ENCODE data around the gene HSPA4. TPM values are rescaled to one million over a fixed set of nuclear protein-coding genes. Genes with fewer than 3 reads are reported as not detected.
"Not testable (repeated sequence)": the region's sequence is repeated elsewhere in the genome, so short reads cannot be mapped to it uniquely, and the experiment has no call there.

The HSPA4 gene
- total RNA-seq, 2 experiments from 2014 or later: 89.5 to 95.4 TPM

DNA sequence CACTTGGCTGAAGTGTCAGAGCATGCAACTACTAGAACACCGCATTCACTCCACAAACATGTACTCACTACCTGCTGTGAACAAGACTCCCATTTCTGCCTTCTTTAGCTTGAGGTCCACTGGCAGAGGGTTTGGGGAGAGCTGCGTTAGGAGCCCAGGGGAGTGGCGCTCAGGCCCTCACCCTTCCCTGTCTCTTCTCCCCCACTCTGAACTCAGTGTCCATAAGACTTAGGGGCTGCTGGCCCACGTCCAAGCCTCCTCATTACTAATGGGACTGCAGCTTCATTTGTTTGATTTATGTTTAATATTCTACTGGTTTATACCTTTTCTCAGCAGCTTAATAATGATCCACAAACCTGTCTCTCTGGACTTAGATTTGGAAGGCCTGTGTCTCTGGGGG, 70.9 kb downstream of the HSPA4 start:
- Mint-ChIP-seq H3K27ac (no peak overlapping the region), H3K4me3 (no peak overlapping the region), H3K4me1 (no peaks in the 10 kb centered on the region), H3K27me3 (peaks cover 2% of the 10 kb centered on the region), H3K36me3 (ENCODE audit: low read depth) (no peaks in the 10 kb centered on the region), H3K9me3 (no peaks in the 10 kb centered on the region)
- ChIA-PET POLR2A (no interaction called here), CTCF (interaction anchor here (1.2 kb wide), 1 partner anchor 8 kb away, joined by 4 read pairs; no protein-coding TSS in a partner anchor)
- DNase-seq: no peak

DNA sequence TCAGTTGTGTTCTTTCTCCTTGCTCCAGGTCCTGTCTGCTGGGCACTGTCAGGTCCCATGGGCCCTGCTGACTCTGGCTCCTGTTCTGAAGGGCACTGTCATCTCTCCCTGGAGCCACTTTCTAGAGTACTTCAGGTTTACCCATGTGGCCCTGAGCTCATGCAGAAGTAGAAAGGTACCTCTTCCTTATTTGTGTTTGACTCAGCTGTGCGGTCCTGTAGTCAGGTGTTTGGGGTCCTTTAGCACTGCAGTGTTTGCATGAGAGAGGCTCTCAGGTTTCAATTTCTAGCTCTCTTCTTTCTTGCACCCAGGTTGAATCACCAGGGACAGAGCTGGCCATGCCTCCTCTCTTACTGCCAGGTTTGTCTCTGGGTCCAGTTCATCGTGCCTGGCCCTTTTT, 71.5 kb downstream of the HSPA4 start:
- POLR2A ChIA-PET: no interaction called here
- Mint-ChIP-seq H3K9me3 (no peaks in the 10 kb centered on the region), H3K27me3 (peaks cover 3% of the 10 kb centered on the region), H3K36me3 (ENCODE audit: low read depth) (no peaks in the 10 kb centered on the region), H3K27ac (no peak overlapping the region), H3K4me1 (no peaks in the 10 kb centered on the region), H3K4me3 (no peak overlapping the region)
- no peak for DNase-seq
- CTCF ChIA-PET: interaction anchor here (1.2 kb wide), 1 partner anchor 9 kb away, joined by 4 read pairs; no protein-coding TSS in a partner anchor

DNA sequence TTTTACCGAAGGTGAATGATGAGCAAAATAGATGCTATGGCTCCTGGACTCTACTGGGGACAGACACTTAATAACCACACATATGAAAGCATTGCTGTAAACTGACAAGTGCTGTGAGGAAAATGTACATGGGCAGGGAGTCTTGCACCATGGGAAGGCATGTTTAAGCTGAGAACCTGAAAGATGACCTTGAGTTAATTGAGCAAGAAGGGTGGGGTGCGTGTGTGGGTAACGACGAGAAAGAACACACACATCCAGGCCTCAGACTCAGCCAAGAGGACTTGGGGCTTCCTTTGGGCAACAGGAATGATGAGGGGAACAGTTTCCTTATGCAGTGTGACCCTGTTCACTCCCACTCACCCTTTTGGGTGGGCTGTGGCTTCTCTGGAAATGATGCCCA, 73.1 kb downstream of the HSPA4 start:
- CTCF ChIA-PET: no interaction called here

DNA sequence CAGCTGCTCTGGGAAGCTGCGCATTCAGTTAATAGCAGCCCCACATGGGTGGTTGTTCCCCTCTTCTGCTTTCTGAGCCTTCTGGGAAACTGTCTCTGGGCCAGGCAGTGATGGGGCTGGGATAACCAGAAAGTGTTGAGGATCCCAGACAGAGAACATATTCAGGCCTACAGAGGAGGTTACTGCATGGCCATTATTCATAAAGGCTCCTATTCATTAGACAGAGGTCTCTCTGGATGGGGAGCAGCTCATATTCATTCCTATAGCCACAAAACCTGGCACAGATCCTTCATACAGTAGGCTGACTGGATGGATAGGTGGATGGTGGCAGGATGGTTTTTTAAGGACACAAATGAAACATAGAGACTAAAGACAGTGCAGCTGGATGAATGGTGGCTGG, 76.3 kb downstream of the HSPA4 start:
- no peak for DNase-seq
- Mint-ChIP-seq H3K4me3 (no peak overlapping the region), H3K27me3 (peaks cover 5% of the 10 kb centered on the region), H3K36me3 (ENCODE audit: low read depth) (no peaks in the 10 kb centered on the region), H3K4me1 (no peaks in the 10 kb centered on the region), H3K9me3 (no peaks in the 10 kb centered on the region), H3K27ac (no peak overlapping the region)
- CTCF ChIA-PET: interaction anchor here (0.6 to 1.3 kb wide), 2 partner anchors 10 to 580 kb away, joined by 4 to 5 read pairs; no protein-coding TSS in a partner anchor
- POLR2A ChIA-PET: no interaction called here

More for the DNA sequence above, 73.1 kb downstream of the HSPA4 start:
- Mint-ChIP-seq H3K27ac (no peak overlapping the region), H3K9me3 (no peaks in the 10 kb centered on the region), H3K4me3 (no peak overlapping the region), H3K27me3 (peaks cover 5% of the 10 kb centered on the region), H3K36me3 (ENCODE audit: low read depth) (no peaks in the 10 kb centered on the region), H3K4me1 (no peaks in the 10 kb centered on the region)
- DNase-seq: no peak
- POLR2A ChIA-PET: no interaction called here

DNA sequence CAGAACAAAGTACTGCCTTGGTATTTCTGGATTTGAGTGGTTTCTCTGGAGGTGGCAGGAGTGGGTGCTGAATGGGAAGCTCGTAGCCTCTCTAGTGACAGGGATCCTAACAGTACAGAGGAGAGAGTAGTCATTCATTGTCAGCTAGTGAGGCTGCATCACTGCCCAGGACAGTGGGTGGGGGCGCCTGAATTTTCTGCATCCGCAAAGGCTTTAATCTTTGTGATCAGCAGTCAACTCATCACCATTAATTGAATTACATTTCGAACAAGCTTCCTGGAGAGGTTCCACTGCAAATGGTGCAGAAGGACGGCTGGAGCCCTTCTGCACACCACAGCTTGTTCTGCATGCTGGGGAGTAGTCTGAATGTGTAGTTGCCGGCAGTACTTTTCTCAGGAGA, 77.5 kb downstream of the HSPA4 start:
- POLR2A ChIA-PET: no interaction called here
- no peak overlapping the region for H3K27ac Mint-ChIP-seq
- CTCF ChIA-PET: interaction anchor here (0.7 to 1.3 kb wide), 5 partner anchors 12 to 960 kb away, joined by 3 to 4 read pairs (median 3); no protein-coding TSS in a partner anchor
- H3K9me3 Mint-ChIP-seq: no peaks in the 10 kb centered on the region
- no peak overlapping the region for H3K4me3 Mint-ChIP-seq
- H3K27me3 Mint-ChIP-seq: peaks cover 5% of the 10 kb centered on the region
- no peaks in the 10 kb centered on the region for H3K4me1 Mint-ChIP-seq
- no peaks in the 10 kb centered on the region for H3K36me3 Mint-ChIP-seq (ENCODE audit: low read depth)
- DNase-seq: no peak

DNA sequence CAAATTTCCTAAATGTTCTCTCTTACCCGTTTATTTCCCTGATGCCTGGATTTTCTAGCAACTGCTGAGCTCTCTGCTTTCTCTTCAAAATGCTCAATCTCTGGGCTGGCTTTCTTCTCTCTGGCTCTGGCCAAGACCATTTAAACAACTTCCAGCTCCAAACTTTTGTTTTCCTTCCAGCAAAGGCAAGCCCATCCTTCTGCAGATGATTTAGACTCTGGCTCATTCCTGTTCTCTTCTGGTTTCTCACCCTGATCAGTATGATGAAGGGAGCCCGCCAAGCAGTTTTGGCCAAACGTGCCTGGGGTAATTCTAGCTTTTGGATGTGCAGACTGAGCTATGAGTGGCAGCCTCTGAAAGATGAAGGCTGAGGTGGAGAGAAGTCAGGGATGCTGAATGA, 78.1 kb downstream of the HSPA4 start:
- Mint-ChIP-seq H3K9me3 (no peaks in the 10 kb centered on the region), H3K27ac (no peak overlapping the region), H3K36me3 (ENCODE audit: low read depth) (no peaks in the 10 kb centered on the region), H3K27me3 (peaks cover 5% of the 10 kb centered on the region), H3K4me1 (no peaks in the 10 kb centered on the region), H3K4me3 (no peak overlapping the region)
- CTCF ChIA-PET: interaction anchor here (0.8 to 1.3 kb wide), 3 partner anchors 11 to 41 kb away, joined by 3 to 4 read pairs (median 4); no protein-coding TSS in a partner anchor
- DNase-seq: no peak
- POLR2A ChIA-PET: no interaction called here

DNA sequence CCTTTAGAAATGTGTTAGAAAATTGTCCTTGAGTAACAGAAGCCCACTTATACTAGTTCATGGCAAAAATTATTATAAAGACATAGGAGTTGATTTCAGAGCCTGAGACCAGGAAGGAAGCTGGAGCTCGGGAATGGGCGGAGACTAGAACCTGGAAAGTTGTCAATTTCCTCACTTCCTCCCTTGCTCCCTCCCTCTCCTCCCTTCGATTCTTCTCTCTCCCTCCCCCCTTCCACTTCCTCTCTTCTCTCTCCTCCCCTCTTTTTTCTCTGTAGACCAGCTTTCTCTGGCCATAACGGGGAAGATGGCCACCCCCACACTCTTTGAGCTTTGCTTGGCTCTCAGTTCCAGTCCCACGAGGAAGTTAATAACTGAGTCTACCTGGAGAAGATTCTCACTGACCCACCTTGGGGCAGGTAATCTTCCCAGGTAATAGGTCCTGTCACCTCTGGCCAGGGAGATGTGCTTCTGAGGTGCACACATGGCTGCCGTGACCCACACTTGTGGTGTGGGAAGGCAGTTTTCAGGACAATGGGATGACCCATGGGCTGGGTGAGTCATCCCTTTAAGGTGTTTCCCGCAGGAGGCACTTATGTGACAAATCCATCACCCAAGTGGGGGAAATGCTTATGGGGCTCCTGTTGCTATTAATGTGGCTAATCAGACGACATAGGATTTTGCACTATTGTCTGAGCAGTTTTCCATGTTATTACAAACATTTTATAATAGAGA, 78.7 kb downstream of the HSPA4 start:
- POLR2A ChIA-PET: no interaction called here
- no peak overlapping the region for H3K4me3 Mint-ChIP-seq

DNA sequence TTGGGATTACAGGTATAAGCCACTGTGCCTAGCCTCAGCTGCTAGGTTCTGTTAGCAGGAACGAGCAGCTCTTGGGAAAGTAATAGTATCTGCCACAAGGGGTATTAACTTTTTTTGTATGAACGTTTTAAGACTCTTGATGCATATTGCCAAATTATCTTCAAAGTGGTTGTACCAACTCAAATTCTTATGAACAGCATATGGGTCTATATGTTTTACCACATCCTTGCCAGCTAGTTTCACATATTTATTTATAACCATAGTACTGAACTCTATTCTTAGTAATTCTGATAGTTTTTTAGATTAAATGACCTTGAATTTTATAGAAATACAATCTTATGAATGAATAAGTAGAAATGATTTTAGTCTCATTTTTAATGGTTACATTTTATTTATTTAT, 80.9 kb downstream of the HSPA4 start:
- Mint-ChIP-seq H3K9me3 (peaks cover 2% of the 10 kb centered on the region), H3K27ac (no peak overlapping the region), H3K27me3 (peaks cover 15% of the 10 kb centered on the region), H3K4me1 (no peaks in the 10 kb centered on the region), H3K36me3 (ENCODE audit: low read depth) (no peaks in the 10 kb centered on the region), H3K4me3 (no peak overlapping the region)
- POLR2A ChIA-PET: no interaction called here
- CTCF ChIA-PET: no interaction called here
- no peak for DNase-seq

More for the DNA sequence above, 78.7 kb downstream of the HSPA4 start:
- no peaks in the 10 kb centered on the region for H3K36me3 Mint-ChIP-seq (ENCODE audit: low read depth)
- DNase-seq: no peak
- no peak overlapping the region for H3K27ac Mint-ChIP-seq
- H3K27me3 Mint-ChIP-seq: peaks cover 5% of the 10 kb centered on the region
- no peaks in the 10 kb centered on the region for H3K4me1 Mint-ChIP-seq
- no peaks in the 10 kb centered on the region for H3K9me3 Mint-ChIP-seq
- CTCF ChIA-PET: interaction anchor here (1.3 kb wide), 1 partner anchor 22 kb away, joined by 3 read pairs; no protein-coding TSS in a partner anchor

DNA sequence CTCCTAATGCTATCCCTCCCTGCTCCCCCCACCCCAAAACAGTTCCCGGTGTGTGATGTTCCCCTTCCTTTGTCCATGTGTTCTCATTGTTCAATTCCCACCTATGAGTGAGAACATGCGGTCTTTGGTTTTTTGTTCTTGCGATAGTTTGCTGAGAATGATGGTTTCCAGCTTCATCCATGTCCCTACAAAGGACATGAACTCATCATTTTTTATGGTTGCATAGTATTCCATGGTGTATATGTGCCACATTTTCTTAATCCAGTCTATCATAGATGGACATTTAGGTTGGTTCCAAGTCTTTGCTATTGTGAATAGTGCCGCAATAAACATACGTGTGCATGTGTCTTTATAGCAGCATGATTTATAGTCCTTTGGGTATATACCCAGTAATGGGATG, 81.4 kb downstream of the HSPA4 start:
- H3K36me3 Mint-ChIP-seq (ENCODE audit: low read depth); H3K4me1 Mint-ChIP-seq; DNase-seq; CTCF ChIA-PET; H3K27ac Mint-ChIP-seq; H3K4me3 Mint-ChIP-seq; POLR2A ChIA-PET; H3K9me3 Mint-ChIP-seq: not testable (repeated sequence)
- H3K27me3 Mint-ChIP-seq: peaks cover 14% of the 10 kb centered on the region

DNA sequence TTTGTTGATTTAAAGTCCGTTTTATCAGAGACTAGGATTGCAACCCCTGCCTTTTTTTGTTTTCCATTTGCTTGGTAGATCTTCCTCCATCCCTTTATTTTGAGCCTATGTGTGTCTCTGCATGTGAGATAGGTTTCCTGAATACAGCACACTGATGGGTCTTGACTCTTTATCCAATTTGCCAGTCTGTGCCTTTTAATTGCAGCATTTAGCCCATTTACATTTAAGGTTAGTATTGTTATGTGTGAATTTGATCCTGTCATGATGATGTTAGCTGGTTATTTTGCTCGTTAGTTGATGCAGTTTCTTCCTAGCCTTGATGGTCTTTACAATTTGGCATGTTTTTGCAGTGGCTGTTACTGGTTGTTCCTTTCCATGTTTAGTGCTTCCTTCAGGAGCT, 85.1 kb downstream of the HSPA4 start:
- H3K27me3 Mint-ChIP-seq: peaks cover 12% of the 10 kb centered on the region
- DNase-seq; H3K36me3 Mint-ChIP-seq (ENCODE audit: low read depth); POLR2A ChIA-PET; H3K4me3 Mint-ChIP-seq; H3K9me3 Mint-ChIP-seq; H3K4me1 Mint-ChIP-seq; H3K27ac Mint-ChIP-seq: not testable (repeated sequence)
- CTCF ChIA-PET: interaction anchor here (0.7 kb wide), 1 partner anchor 11 kb away, joined by 4 read pairs; no protein-coding TSS in a partner anchor

DNA sequence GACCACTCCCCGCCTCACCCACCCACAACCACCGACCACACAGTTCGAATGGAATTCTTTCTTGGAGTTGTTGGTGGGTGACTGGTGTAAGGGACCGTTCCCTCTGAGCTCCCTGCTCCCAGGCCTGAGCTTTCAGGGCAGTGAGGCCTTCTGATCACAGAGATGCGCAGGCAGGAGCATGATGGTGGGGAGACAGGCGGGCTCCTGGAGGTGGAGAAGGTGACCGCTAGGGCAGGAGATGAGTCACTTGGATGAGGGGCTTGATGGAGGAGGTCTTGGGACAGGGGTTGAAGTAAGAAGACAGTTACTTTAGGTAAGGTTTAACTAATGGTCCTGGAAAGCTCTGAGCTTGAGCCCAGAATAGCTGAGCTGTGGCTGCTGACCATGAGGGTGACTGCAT, 88.5 kb downstream of the HSPA4 start:
- CTCF ChIA-PET: interaction anchor here (0.7 to 1.9 kb wide), 3 partner anchors 9 to 18 kb away, joined by 3 to 6 read pairs (median 4); no protein-coding TSS in a partner anchor
- POLR2A ChIA-PET: no interaction called here
- no peak overlapping the region for H3K27ac Mint-ChIP-seq

DNA sequence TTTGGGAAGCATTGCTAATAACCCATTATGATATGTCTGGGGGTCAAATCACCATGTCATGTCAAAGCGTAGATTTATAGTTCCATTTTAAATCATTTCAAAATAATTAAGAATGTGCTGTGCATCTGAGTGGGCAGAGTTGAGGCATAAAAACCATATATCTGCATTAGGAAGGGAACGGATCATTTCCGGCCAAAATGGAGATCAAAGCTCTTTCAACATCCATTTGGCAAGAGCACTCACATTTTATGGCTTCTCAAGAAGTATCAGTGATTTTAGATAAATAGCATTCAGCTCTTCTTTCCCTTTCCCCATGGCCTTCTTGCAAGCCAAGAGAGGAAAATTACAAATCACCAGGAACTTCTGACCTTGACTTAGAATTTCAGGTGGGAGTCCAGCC, 89.9 kb downstream of the HSPA4 start:
- Mint-ChIP-seq H3K4me1 (no peaks in the 10 kb centered on the region), H3K4me3 (no peak overlapping the region), H3K27ac (no peak overlapping the region), H3K27me3 (peaks cover 2% of the 10 kb centered on the region), H3K9me3 (peaks cover 5% of the 10 kb centered on the region), H3K36me3 (ENCODE audit: low read depth) (no peaks in the 10 kb centered on the region)
- POLR2A ChIA-PET: no interaction called here
- DNase-seq: no peak
- CTCF ChIA-PET: interaction anchor here (0.7 to 1.4 kb wide), 2 partner anchors 12 to 54 kb away, joined by 3 to 4 read pairs; no protein-coding TSS in a partner anchor

More for the DNA sequence above, 88.5 kb downstream of the HSPA4 start:
- H3K4me1 Mint-ChIP-seq: no peaks in the 10 kb centered on the region
- H3K9me3 Mint-ChIP-seq: peaks cover 8% of the 10 kb centered on the region
- no peaks in the 10 kb centered on the region for H3K36me3 Mint-ChIP-seq (ENCODE audit: low read depth)
- H3K27me3 Mint-ChIP-seq: peaks cover 12% of the 10 kb centered on the region
- H3K4me3 Mint-ChIP-seq: no peak overlapping the region
- DNase-seq: no peak

DNA sequence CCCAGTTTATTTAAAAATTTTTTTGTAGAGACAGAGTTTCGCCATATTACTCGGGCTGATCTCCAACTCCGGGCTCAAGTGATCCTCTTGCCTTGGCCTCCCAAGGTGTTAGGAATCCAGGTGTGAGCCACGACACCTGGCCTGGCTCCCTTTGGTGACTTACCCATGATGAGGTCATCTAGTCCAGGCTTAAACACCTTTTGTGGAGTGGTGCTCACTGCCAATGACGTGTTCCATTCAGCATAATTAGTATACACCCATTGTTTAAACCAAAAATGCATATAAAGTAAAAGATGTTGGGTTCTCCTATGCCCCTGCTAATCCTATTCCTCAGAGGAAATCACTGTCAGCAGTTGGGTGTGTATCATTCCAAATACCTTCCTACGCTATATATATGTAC, 91.0 kb downstream of the HSPA4 start:
- CTCF ChIA-PET: interaction anchor here (0.5 kb wide), 1 partner anchor 40 kb away, joined by 4 read pairs; no protein-coding TSS in a partner anchor
- Mint-ChIP-seq H3K27me3 (no peaks in the 10 kb centered on the region), H3K4me1 (peaks cover 6% of the 10 kb centered on the region), H3K4me3 (no peak overlapping the region), H3K36me3 (ENCODE audit: low read depth) (no peaks in the 10 kb centered on the region), H3K9me3 (peaks cover 5% of the 10 kb centered on the region), H3K27ac (no peak overlapping the region)
- no peak for DNase-seq
- POLR2A ChIA-PET: no interaction called here

Measured in activated CD4-positive, alpha-beta T cell treated with anti-CD3 and anti-CD28 coated beads, Interleukin-2, amount 10 ng/mL, durations not matched to agents 7 days and 5 days (primary cell).